Measurements from ENCODE around the gene IZUMO1. TPM values are rescaled to one million over a fixed set of nuclear protein-coding genes. Genes with fewer than 3 reads are reported as not detected.

Gene IZUMO1
- total RNA-seq: not detected

- no peaks in the 10 kb centered on the region for H3K36me3 ChIP-seq
- H3K27me3 ChIP-seq: peaks cover 47% of the 10 kb centered on the region
- peak within 1 kb of the TSS in 2 of 4 donors; percentile 15 to 41 for H3K4me3 ChIP-seq
- H3K9me3 ChIP-seq: no peaks in the 10 kb centered on the region
- TF ChIP-seq, protein P1, sequence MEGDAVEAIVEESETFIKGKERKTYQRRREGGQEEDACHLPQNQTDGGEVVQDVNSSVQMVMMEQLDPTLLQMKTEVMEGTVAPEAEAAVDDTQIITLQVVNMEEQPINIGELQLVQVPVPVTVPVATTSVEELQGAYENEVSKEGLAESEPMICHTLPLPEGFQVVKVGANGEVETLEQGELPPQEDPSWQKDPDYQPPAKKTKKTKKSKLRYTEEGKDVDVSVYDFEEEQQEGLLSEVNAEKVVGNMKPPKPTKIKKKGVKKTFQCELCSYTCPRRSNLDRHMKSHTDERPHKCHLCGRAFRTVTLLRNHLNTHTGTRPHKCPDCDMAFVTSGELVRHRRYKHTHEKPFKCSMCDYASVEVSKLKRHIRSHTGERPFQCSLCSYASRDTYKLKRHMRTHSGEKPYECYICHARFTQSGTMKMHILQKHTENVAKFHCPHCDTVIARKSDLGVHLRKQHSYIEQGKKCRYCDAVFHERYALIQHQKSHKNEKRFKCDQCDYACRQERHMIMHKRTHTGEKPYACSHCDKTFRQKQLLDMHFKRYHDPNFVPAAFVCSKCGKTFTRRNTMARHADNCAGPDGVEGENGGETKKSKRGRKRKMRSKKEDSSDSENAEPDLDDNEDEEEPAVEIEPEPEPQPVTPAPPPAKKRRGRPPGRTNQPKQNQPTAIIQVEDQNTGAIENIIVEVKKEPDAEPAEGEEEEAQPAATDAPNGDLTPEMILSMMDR (IDR thresholded peaks at IDR 0.05): no peak
- TF ChIP-seq EP300 (IDR thresholded peaks at IDR 0.05; ENCODE audit: low read depth) (no peak), POLR2AphosphoS5 (IDR thresholded peaks at IDR 0.05) (no peak), POLR2A (IDR thresholded peaks at IDR 0.05) (no peak)
- in situ Hi-C loops (cut with MboI; ENCODE audit: low pct_ligation_motif_present in 1 of 4, low pct_unique_long_range_greater_than_20kb in 1 of 4, low sequenced_read_pairs in 3 of 4): loop anchor here in 1 of 4 donors (10.0 kb wide), 1 partner anchor 102 kb away; the partner anchor contains the start of gene CA11
- H3K4me1 ChIP-seq: peaks cover 0 to 7% (median under 1%) of the 10 kb centered on the region in 4 donors
- DNase-seq: peak; percentile 57
- peak within 1 kb of the TSS in 3 of 4 donors; percentile 42 to 70 (median 59) for H3K27ac ChIP-seq
- intact Hi-C loops (cut with DNase I; ENCODE audit: low total_unique reads): loop anchor here (10.0 kb wide), 1 partner anchor 72 kb away; the partner anchor contains the start of gene NTN5
- WGBS, 2 donors (ENCODE audit: low coverage in 1 of 2): 5 to 16% methylated on average over 8 to 31 of the region's 31 CpGs
Observed at GRCh38 chr19:48746738-48747575, at the start of gene IZUMO1. Gene IZUMO1, minus strand, starts transcription at chr19:48746909. Its CDS starts 1,050 bp downstream, at chr19:48745859.

DNA sequence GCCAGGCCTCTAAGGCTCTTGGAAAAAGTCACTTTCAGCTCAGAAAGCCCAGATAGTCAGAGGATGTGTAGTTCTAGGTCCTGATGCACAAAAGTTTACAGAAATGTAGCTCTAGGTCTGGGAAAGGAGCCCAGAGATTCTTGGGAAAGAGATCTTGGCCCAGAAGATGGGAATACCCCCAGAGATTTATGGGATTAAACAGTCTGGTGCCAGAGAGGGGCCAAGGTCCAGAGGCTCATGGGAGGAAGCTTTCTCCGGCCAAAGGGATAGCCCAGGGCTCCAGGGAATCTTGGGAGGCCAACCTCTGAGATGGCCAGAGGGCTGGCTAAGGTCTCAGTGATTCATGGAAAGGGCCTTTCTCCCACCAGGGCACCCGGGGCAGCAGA, 49.0 kb upstream of the IZUMO1 start:
- Histone ChIP-seq H3K4me1 (peaks cover 0 to 15% (median 10%) of the 10 kb centered on the region in 4 donors), H3K9me3 (no peaks in the 10 kb centered on the region), H3K36me3 (no peaks in the 10 kb centered on the region), H3K4me3 (no peak overlapping the region), H3K27me3 (no peaks in the 10 kb centered on the region), H3K27ac (peak overlapping the region; percentile 72 to 88 (median 78))
- intact Hi-C loops (cut with DNase I; ENCODE audit: low total_unique reads) (loop anchor here (2.0 to 10.0 kb wide), 2 partner anchors 41 to 179 kb away; partner anchors contain the start of gene HSD17B14), in situ Hi-C loops (cut with MboI; ENCODE audit: low pct_ligation_motif_present in 1 of 4, low pct_unique_long_range_greater_than_20kb in 1 of 4, low sequenced_read_pairs in 3 of 4) (no loop called here)
- WGBS, 2 donors (ENCODE audit: low coverage in 1 of 2): 56% methylated on average over 2 of the region's 2 CpGs; no CpG with 5 or more reads in 1 of the 2 donors
- peak; percentile 29 for DNase-seq
- no peak for TF ChIP-seq EP300 (IDR thresholded peaks at IDR 0.05; ENCODE audit: low read depth)
- TF ChIP-seq POLR2AphosphoS5 (IDR thresholded peaks at IDR 0.05): no peak
- TF ChIP-seq, protein P1 (IDR thresholded peaks at IDR 0.05): no peak
- TF ChIP-seq POLR2A (IDR thresholded peaks at IDR 0.05): no peak

GRCh38 chr19:48795055-48795684, 48.5 kb upstream of the IZUMO1 start:
- Histone ChIP-seq H3K27ac (peak overlapping the region; percentile 72 to 88 (median 78)), H3K4me1 (peaks cover 0 to 15% (median 10%) of the 10 kb centered on the region in 4 donors), H3K36me3 (no peaks in the 10 kb centered on the region), H3K4me3 (peak overlapping the region in 3 of 4 donors; percentile 24 to 56 (median 41)), H3K27me3 (no peaks in the 10 kb centered on the region), H3K9me3 (no peaks in the 10 kb centered on the region)
- 2% methylated on average over 19 to 31 of the region's 38 CpGs for WGBS, 2 donors (ENCODE audit: low coverage in 1 of 2)
- intact Hi-C loops (cut with DNase I; ENCODE audit: low total_unique reads) (loop anchor here (2.0 to 10.0 kb wide), 2 partner anchors 42 to 180 kb away; partner anchors contain the start of gene HSD17B14), in situ Hi-C loops (cut with MboI; ENCODE audit: low pct_ligation_motif_present in 1 of 4, low pct_unique_long_range_greater_than_20kb in 1 of 4, low sequenced_read_pairs in 3 of 4) (no loop called here)
- peak; percentile 41 to 56 (median 52) for TF ChIP-seq POLR2AphosphoS5 (IDR thresholded peaks at IDR 0.05)
- peak; percentile 24 for TF ChIP-seq POLR2A (IDR thresholded peaks at IDR 0.05)
- no peak for TF ChIP-seq EP300 (IDR thresholded peaks at IDR 0.05; ENCODE audit: low read depth)
- TF ChIP-seq, protein P1 (IDR thresholded peaks at IDR 0.05): peak; percentile 92 to 99 (median 97)
- DNase-seq: peak; percentile 91
